Neural cell (in vitro differentiated cells): ENCODE data around the gene PHF2. TPM values are rescaled to one million over a fixed set of nuclear protein-coding genes. Genes with fewer than 3 reads are reported as not detected.

Experiments used
- H2AFZ ChIP-seq: fragments of 200-600, 300-800 bp; sonication (generic), shearing (Covaris generic); 2 replicates; pipeline ENCODE4 v1.6.0; 2014; ENCODE audit warnings: low read depth, mild to moderate bottlenecking, antibody characterized with exemption, low read length, moderate library complexity
- H3F3A ChIP-seq: fragments of 200-600 bp; shearing (Covaris generic); 2 replicates; pipeline ENCODE4 v1.6.1; 2016; ENCODE audit warnings: mild to moderate bottlenecking, moderate library complexity, mixed read lengths, antibody characterized with exemption, low read length; ENCODE audit not compliant: insufficient read depth, poor library complexity, severe bottlenecking
- H3K27ac ChIP-seq: fragments of 200-600, 300-800 bp; sonication (generic), shearing (Covaris generic); 2 replicates; pipeline ENCODE4 v1.5.1; 2014; ENCODE audit warnings: mild to moderate bottlenecking, low read length, moderate library complexity
- H3K27me3 ChIP-seq: fragments of 300-800, 200-600 bp; sonication (generic), shearing (Covaris generic); 2 replicates; pipeline ENCODE4 v1.6.0; 2014; ENCODE audit warnings: mild to moderate bottlenecking, low read depth, low read length, moderate library complexity; ENCODE audit not compliant: insufficient read depth
- H3K36me3 ChIP-seq: fragments of 300-800, 200-600 bp; sonication (generic), shearing (Covaris generic); 2 replicates; pipeline ENCODE4 v1.5.1; 2014; ENCODE audit warnings: mild to moderate bottlenecking, antibody characterized with exemption, low read length, moderate library complexity; ENCODE audit not compliant: insufficient read depth
- H3K4me2 ChIP-seq: fragments of 300-800, 200-600 bp; sonication (generic), shearing (Covaris generic); 2 replicates; pipeline ENCODE4 v1.6.0; 2014; ENCODE audit warnings: mild to moderate bottlenecking, low read length
- H3K4me3 ChIP-seq: fragments of 300-800, 200-600 bp; sonication (generic), shearing (Covaris generic); 2 replicates; pipeline ENCODE4 v1.5.1; 2014; ENCODE audit warnings: mild to moderate bottlenecking, low read length, moderate library complexity
- H3K79me2 ChIP-seq: fragments of 200-600 bp; shearing (Covaris generic); replicated peaks from 2 replicates; pipeline ENCODE4 v1.6.0; 2014; ENCODE audit warnings: mild to moderate bottlenecking, low read length, moderate library complexity; ENCODE audit not compliant: insufficient read depth
- H3K9ac ChIP-seq: fragments of 300-800, 200-600 bp; sonication (generic), shearing (Covaris generic); 2 replicates; pipeline ENCODE4 v1.6.1; 2016; ENCODE audit warnings: mild to moderate bottlenecking, low read length, mixed read lengths
- H3K9me2 ChIP-seq: fragments of 200-600 bp; shearing (Covaris generic); 2 replicates; pipeline ENCODE4 v1.6.1; 2016; ENCODE audit warnings: mild to moderate bottlenecking, low read length, mixed read lengths; ENCODE audit not compliant: insufficient read depth
- H3K9me3 ChIP-seq: fragments of 200-600, 300-800 bp; sonication (generic), shearing (Covaris generic); 2 replicates; pipeline ENCODE4 v1.6.1; 2016; ENCODE audit warnings: mild to moderate bottlenecking, mixed run types, low read length, moderate library complexity, mixed read lengths
- H4K20me1 ChIP-seq: fragments of 200-600 bp; shearing (Covaris generic); 2 replicates; pipeline ENCODE4 v1.6.1; 2016; ENCODE audit warnings: mild to moderate bottlenecking, mixed run types; ENCODE audit not compliant: insufficient read depth
- EP300 ChIP-seq: fragments of 450-650 bp; conservative IDR thresholded peaks from 2 replicates; pipeline ENCODE4 v1.6.1; 2014; ENCODE audit warnings: antibody characterized with exemption, mild to moderate bottlenecking, moderate library complexity; ENCODE audit not compliant: poor library complexity, severe bottlenecking
- EZH2 ChIP-seq: fragments of 200-600, 300-800 bp; shearing (Covaris generic), sonication (generic); IDR thresholded peaks from 2 replicates; pipeline ENCODE4 v1.6.1; 2014; ENCODE audit warnings: antibody characterized with exemption, low read length, borderline replicate concordance, mild to moderate bottlenecking; ENCODE audit not compliant: insufficient read depth, poor library complexity, severe bottlenecking
- MXI1 ChIP-seq: fragments of 450-650 bp; conservative IDR thresholded peaks from 2 replicates; pipeline ENCODE4 v1.6.1; 2014; ENCODE audit warnings: antibody characterized with exemption, mild to moderate bottlenecking; ENCODE audit not compliant: poor library complexity, severe bottlenecking
- POLR2AphosphoS5 ChIP-seq: IDR thresholded peaks from 2 replicates; pipeline ENCODE4 v1.6.1; 2012
- RAD21 ChIP-seq: fragments of 450-650 bp; conservative IDR thresholded peaks from 2 replicates; pipeline ENCODE4 v1.6.1; 2014; ENCODE audit warnings: antibody characterized with exemption, mild to moderate bottlenecking, moderate library complexity
- SMC3 ChIP-seq: fragments of 450-650 bp; conservative IDR thresholded peaks from 2 replicates; pipeline ENCODE4 v1.6.1; 2014; ENCODE audit warnings: antibody characterized with exemption, mild to moderate bottlenecking, moderate library complexity; ENCODE audit not compliant: poor library complexity
- TAF1 ChIP-seq: IDR thresholded peaks from 2 replicates; pipeline ENCODE4 v1.6.1; 2012; ENCODE audit warnings: low read depth
- polyA plus RNA-seq: library from polyadenylated mRNA; depleted of rRNA; stranded (reverse); fragments of >200 nt; gene quantifications from 2 replicates; pipeline ENCODE4 v1.2.3, GENCODE V29; 2014
- TF ChIP-seq, protein P1 (sequence below): IDR thresholded peaks from 2 replicates; pipeline ENCODE4 v1.6.1; 2012; ENCODE audit warnings: borderline replicate concordance
- TF ChIP-seq, protein P2 (sequence below): fragments of 450-650 bp; IDR thresholded peaks from 2 replicates; pipeline ENCODE4 v1.5.1; 2014; ENCODE audit warnings: antibody characterized with exemption, mild to moderate bottlenecking, moderate library complexity; ENCODE audit not compliant: poor library complexity, severe bottlenecking

The PHF2 gene
- polyA plus RNA-seq, 1 donor from 2014 or later = 42.4 TPM

DNA sequence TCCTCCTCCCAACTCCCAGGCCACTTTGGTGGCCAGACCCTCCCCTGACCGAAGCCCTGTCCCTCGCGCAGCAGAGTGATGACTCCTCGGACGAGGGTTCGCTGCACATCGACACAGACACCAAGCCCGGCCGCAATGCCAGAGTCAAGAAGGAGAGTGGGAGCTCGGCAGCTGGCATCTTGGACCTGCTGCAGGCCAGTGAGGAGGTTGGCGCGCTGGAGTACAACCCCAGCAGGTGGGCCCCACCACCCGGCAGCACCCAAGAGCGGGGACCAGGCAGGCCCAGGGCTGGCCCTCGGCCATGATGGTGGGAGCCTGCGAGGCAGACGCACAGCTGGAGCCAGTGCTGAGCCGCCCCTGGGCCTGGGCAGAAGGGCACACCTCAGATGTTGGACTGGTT lies 90.6 kb downstream of the PHF2 start:
- no peaks in the 10 kb centered on the region for H3K79me2 ChIP-seq
- H4K20me1 ChIP-seq = no peaks in the 10 kb centered on the region
- no peaks in the 10 kb centered on the region for H3K9me3 ChIP-seq
- no peaks in the 10 kb centered on the region for H3F3A ChIP-seq
- no peak overlapping the region for H2AFZ ChIP-seq
- H3K27ac ChIP-seq = no peak overlapping the region
- no peaks in the 10 kb centered on the region for H3K27me3 ChIP-seq
- H3K4me3 ChIP-seq = no peak overlapping the region
- H3K9me2 ChIP-seq = no peaks in the 10 kb centered on the region
- H3K36me3 ChIP-seq = no peaks in the 10 kb centered on the region
- TF ChIP-seq RAD21 (no peak), EZH2 (no peak), SMC3 (no peak)
- no peak overlapping the region for H3K4me2 ChIP-seq
- H3K9ac ChIP-seq = no peak overlapping the region

DNA sequence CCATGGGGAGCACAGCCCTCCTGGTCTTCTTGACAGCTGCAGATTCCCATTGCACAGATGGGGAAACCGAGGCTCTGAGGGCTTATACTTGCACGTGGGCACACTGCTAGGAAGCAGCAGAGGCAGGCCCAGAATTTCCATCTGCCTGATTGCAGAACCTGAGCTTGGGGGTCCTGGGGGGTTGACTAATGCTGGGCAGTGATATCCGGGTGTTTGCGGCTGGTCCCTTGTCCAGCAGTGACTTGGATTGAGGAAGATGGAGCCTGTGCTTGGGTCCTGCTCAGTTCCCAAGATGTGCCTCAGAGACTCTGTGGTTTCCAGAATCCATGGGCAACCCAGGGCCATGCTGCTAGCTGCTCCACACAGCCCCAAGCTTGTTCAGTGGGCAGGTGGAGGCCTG lies 91.2 kb downstream of the PHF2 start:
- H3K27me3 ChIP-seq = no peaks in the 10 kb centered on the region
- H4K20me1 ChIP-seq = no peaks in the 10 kb centered on the region
- no peaks in the 10 kb centered on the region for H3K9me3 ChIP-seq
- H3K4me2 ChIP-seq = no peak overlapping the region
- H3K27ac ChIP-seq = no peak overlapping the region
- H3F3A ChIP-seq = no peaks in the 10 kb centered on the region
- no peaks in the 10 kb centered on the region for H3K79me2 ChIP-seq
- no peaks in the 10 kb centered on the region for H3K9me2 ChIP-seq
- H2AFZ ChIP-seq = no peak overlapping the region
- TF ChIP-seq TAF1 (no peak), POLR2AphosphoS5 (no peak), SMC3 (no peak), EP300 (no peak), RAD21 (no peak), EZH2 (no peak), MXI1 (no peak)
- TF ChIP-seq, protein P1, sequence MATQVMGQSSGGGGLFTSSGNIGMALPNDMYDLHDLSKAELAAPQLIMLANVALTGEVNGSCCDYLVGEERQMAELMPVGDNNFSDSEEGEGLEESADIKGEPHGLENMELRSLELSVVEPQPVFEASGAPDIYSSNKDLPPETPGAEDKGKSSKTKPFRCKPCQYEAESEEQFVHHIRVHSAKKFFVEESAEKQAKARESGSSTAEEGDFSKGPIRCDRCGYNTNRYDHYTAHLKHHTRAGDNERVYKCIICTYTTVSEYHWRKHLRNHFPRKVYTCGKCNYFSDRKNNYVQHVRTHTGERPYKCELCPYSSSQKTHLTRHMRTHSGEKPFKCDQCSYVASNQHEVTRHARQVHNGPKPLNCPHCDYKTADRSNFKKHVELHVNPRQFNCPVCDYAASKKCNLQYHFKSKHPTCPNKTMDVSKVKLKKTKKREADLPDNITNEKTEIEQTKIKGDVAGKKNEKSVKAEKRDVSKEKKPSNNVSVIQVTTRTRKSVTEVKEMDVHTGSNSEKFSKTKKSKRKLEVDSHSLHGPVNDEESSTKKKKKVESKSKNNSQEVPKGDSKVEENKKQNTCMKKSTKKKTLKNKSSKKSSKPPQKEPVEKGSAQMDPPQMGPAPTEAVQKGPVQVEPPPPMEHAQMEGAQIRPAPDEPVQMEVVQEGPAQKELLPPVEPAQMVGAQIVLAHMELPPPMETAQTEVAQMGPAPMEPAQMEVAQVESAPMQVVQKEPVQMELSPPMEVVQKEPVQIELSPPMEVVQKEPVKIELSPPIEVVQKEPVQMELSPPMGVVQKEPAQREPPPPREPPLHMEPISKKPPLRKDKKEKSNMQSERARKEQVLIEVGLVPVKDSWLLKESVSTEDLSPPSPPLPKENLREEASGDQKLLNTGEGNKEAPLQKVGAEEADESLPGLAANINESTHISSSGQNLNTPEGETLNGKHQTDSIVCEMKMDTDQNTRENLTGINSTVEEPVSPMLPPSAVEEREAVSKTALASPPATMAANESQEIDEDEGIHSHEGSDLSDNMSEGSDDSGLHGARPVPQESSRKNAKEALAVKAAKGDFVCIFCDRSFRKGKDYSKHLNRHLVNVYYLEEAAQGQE = no peak
- TF ChIP-seq, protein P2, sequence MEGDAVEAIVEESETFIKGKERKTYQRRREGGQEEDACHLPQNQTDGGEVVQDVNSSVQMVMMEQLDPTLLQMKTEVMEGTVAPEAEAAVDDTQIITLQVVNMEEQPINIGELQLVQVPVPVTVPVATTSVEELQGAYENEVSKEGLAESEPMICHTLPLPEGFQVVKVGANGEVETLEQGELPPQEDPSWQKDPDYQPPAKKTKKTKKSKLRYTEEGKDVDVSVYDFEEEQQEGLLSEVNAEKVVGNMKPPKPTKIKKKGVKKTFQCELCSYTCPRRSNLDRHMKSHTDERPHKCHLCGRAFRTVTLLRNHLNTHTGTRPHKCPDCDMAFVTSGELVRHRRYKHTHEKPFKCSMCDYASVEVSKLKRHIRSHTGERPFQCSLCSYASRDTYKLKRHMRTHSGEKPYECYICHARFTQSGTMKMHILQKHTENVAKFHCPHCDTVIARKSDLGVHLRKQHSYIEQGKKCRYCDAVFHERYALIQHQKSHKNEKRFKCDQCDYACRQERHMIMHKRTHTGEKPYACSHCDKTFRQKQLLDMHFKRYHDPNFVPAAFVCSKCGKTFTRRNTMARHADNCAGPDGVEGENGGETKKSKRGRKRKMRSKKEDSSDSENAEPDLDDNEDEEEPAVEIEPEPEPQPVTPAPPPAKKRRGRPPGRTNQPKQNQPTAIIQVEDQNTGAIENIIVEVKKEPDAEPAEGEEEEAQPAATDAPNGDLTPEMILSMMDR = no peak
- H3K9ac ChIP-seq = no peak overlapping the region
- H3K4me3 ChIP-seq = no peak overlapping the region
- no peaks in the 10 kb centered on the region for H3K36me3 ChIP-seq
